Measurements from ENCODE around the gene KCNQ1OT1. TPM values are rescaled to one million over a fixed set of nuclear protein-coding genes. Genes with fewer than 3 reads are reported as not detected.

KCNQ1OT1 gene
- total RNA-seq, 1 donor from 2014 or later = 0.35 TPM

- ATAC-seq (ENCODE audit: poor library complexity) (peak; percentile 21), DNase-seq (peak; percentile 41)
- intact Hi-C loops (cut with DNase I) = no loop called here
Observed at GRCh38 chr11:2708757-2709281, 9.0 kb upstream of the KCNQ1OT1 start.

DNA sequence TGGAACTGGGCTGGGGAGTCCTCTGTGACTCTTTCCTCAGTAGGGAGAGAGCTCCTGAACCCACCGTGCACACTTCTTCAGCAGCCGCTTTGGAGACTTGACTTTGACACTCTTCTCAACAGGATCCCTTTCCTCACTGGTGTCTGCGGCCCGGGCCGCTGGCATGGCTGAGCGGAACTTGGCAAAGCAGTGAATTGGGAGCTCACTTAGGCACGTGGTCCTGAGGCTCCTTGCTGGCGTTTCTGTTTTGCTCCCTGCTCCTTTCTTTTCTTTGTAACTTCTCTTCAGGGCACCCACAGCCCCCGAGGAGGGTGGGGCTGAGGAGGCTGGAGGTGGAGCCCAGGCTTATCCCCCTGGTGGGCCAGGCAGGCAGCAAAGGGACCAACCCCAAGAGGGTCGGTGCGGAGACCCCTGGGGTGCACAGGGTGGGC, 8.4 kb upstream of the KCNQ1OT1 start:
- DNase-seq = peak; percentile 75
- intact Hi-C loops (cut with DNase I) = no loop called here

GRCh38 chr11:2707736-2708135, 7.9 kb upstream of the KCNQ1OT1 start:
- DNase-seq (no peak), ATAC-seq (ENCODE audit: poor library complexity) (no peak)
- intact Hi-C loops (cut with DNase I) = no loop called here

More for the DNA sequence above, 8.4 kb upstream of the KCNQ1OT1 start:
- peak; percentile 73 for ATAC-seq (ENCODE audit: poor library complexity)

- DNase-seq = peak; percentile 3
- no peak for ATAC-seq (ENCODE audit: poor library complexity)
- intact Hi-C loops (cut with DNase I) = no loop called here
Observed at GRCh38 chr11:2706321-2706720, 6.5 kb upstream of the KCNQ1OT1 start.

GRCh38 chr11:2704896-2705606, 5.3 kb upstream of the KCNQ1OT1 start:
- ATAC-seq (ENCODE audit: poor library complexity) (no peak), DNase-seq (peak; percentile 33)
- intact Hi-C loops (cut with DNase I) = no loop called here

- intact Hi-C loops (cut with DNase I) = no loop called here
- ATAC-seq (ENCODE audit: poor library complexity) = no peak
- no peak for DNase-seq
Observed at GRCh38 chr11:2704356-2704755, 4.6 kb upstream of the KCNQ1OT1 start.

DNA sequence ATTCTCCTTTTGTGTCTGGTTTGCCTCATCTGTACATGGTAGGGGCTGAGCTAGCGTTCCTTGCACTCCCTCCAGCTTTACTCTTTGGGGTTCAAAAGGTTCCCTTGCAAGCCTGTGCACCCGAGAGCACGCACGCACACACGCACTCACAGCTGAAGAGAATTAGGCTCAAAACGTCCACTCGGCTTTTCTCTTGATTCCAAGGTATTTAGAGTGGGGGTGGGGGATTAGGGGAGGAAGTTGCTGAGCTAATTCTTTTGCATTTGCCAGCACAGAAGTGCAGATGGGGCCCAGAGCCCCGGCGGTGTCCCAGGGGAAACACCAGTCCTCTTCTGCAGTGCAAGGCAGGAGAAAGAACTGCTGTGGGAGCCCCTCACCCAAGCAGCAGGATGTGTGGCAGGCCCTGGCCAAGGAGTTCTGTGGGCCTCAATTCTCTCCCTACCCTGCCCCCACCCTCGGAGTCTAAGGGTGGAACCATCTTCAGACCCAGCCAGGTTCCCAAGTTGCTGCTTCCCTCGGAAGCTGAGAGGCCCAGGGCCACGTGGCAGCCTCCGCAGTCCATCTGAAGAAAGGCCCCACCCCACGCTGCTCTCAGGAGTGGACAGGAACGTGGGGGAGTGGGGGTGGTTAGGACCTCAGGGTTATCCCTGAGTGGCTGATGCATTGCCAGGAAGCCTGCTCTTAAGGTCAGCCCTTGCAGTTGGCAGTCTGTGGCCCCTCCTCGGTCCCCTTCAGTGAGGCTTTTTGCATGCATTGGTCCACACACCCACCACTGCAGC, 3.8 kb upstream of the KCNQ1OT1 start:
- intact Hi-C loops (cut with DNase I) = no loop called here
- peak; percentile 27 for DNase-seq
- ATAC-seq (ENCODE audit: poor library complexity) = no peak

- ATAC-seq (ENCODE audit: poor library complexity) (no peak), DNase-seq (peak; percentile 10)
- intact Hi-C loops (cut with DNase I) = no loop called here
Observed at GRCh38 chr11:2702771-2703362, 3.1 kb upstream of the KCNQ1OT1 start.

- DNase-seq (peak; percentile 3), ATAC-seq (ENCODE audit: poor library complexity) (no peak)
- intact Hi-C loops (cut with DNase I) = no loop called here
Observed at GRCh38 chr11:2701898-2702434, 2.2 kb upstream of the KCNQ1OT1 start.

DNA sequence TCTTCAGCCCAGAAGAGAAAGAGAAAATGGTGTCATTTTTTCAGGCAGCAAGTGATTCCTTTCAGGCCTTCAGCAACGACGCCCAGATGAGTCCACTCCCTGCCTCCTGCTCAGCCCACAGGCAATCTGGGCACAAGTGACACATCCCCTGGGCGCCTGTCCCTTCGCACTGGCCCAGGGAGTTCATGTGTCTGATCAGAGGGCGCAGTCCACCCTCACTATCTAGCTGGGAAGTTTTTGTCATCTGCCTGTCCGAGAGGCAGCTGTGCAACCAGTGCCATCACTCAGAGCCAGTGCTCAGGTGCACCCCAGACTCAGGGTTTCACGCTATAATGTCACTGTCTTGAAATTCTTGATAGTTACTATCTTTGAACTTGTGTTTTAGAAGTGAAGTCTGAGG, 1.4 kb upstream of the KCNQ1OT1 start:
- intact Hi-C loops (cut with DNase I) = no loop called here
- ATAC-seq (ENCODE audit: poor library complexity) (no peak), DNase-seq (peak; percentile 24)

DNA sequence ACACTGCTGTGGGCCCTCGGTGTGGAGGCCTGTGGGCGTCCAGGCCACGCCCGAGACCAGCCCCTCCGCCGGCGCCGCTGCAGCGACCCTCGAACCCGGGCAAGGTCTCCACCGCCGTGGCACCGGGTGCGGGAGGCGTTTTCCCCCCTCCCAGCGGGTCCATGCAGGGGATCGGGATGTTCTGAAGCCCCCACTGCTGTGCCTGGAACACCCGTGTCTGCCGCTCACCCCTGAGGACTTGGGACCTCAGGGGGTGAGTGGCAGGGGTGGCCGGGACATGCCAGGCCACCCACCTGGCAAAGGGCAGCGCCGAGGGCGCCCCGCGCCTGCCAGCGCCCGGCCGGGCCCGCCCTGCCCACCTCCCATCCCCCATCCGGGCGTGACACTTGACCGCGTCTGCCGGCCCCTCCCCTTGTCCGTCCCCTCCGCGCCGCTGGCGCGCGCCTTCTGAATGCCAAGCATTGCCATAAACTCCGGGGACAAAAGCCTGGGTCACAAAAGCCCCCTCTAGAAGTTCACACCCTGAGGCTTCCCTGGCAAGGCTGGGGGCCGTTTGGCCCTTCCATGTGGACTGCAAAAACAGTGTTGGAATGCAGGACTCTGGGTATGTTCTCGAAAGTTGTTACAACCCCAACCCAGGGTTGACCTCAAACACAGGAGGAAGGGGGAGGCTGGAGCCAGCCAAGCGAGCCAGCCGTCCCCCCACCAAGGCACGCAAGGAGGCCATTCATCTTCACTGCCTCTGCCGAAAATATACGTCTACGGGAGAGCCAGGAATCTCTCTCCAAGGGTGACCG, 819 bp upstream of the KCNQ1OT1 start:
- intact Hi-C loops (cut with DNase I) = no loop called here
- peak; percentile 73 for ATAC-seq (ENCODE audit: poor library complexity)
- DNase-seq = peak; percentile 80

DNA sequence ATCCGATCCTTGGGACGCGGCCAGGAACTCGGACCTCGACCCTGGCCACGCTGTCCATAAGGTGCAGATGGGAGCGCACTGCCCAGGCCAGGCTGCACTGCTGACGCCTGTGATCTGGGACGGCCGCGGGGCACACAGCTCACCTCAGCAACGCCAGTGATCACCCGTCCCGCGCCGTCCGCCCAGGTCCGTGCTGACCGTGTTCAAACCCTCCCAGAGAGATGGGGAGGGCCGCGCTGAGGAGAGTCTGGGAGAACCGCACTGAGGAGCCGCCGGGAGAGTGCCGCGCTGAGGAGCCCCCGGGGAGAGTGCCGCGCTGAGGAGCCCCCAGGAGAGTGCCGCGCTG, 636 bp downstream of the KCNQ1OT1 start:
- intact Hi-C loops (cut with DNase I) = loop anchor here (5.0 kb wide), 1 partner anchor 183 kb away; no protein-coding TSS in a partner anchor
- peak; percentile 9 for ATAC-seq (ENCODE audit: poor library complexity)
- DNase-seq = no peak

DNA sequence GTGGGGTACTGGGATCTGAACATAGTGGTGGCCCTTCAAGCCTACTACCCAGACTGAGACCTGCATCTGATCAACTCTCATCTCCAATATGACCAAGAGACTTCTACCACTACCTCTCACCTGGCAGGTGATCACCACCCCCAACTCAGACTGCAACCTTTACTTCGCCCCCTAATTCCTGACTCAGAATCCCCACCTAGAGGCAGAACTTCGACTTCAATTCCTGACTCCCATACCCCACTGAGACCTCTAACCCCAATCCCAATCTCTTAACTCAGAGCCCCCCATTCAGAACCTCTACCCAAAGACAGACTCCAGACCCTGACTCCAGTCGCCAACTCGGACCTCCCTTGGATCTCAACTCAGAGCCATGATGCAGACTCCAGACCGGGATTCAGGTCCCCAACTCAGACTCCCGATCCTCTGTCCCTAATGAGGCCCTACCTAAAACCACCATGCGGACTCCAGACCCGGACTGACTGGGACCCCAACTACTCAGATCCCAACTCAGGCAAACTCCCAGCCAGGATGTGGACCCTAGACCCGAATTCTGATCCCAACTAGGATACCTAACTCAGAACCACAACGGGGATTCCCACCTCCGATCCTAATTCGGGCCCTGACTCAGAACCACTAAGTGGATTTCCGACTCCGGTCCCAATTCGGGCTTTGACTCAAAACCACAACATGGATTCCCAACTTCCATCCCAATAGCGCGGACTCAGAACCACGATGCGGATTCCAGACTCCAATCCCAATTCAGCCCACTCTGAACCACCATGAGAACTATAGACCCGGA, 1.2 kb downstream of the KCNQ1OT1 start:
- ATAC-seq (ENCODE audit: poor library complexity) = no peak
- intact Hi-C loops (cut with DNase I) = loop anchor here (5.0 kb wide), 1 partner anchor 184 kb away; no protein-coding TSS in a partner anchor
- DNase-seq = peak; percentile 5

GRCh38 chr11:2697866-2698265, 1.9 kb downstream of the KCNQ1OT1 start:
- ATAC-seq (ENCODE audit: poor library complexity) = no peak
- intact Hi-C loops (cut with DNase I) = loop anchor here (5.0 kb wide), 1 partner anchor 184 kb away; no protein-coding TSS in a partner anchor
- no peak for DNase-seq

DNA sequence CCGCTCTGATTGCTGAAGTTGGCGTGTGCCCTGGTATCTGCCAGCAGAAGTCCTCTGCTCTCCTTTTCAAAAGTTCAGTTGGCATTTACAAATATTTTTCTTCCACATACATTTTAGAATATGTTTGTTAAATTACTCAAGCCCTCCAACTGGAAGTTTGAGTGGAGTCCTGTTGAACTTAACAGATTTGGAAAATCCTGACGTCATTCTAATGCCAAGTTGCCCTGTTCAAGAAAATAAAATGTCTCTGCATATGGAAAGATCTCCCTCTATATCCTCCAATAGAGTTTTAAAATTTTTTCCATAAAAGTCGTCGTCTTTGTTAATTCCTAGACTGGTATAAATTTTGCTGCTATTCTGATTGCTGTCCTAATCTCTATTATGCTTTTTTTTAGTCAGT, 3.3 kb downstream of the KCNQ1OT1 start:
- ATAC-seq (ENCODE audit: poor library complexity) (no peak), DNase-seq (no peak)
- intact Hi-C loops (cut with DNase I) = loop anchor here (5.0 kb wide), 1 partner anchor 186 kb away; no protein-coding TSS in a partner anchor

DNA sequence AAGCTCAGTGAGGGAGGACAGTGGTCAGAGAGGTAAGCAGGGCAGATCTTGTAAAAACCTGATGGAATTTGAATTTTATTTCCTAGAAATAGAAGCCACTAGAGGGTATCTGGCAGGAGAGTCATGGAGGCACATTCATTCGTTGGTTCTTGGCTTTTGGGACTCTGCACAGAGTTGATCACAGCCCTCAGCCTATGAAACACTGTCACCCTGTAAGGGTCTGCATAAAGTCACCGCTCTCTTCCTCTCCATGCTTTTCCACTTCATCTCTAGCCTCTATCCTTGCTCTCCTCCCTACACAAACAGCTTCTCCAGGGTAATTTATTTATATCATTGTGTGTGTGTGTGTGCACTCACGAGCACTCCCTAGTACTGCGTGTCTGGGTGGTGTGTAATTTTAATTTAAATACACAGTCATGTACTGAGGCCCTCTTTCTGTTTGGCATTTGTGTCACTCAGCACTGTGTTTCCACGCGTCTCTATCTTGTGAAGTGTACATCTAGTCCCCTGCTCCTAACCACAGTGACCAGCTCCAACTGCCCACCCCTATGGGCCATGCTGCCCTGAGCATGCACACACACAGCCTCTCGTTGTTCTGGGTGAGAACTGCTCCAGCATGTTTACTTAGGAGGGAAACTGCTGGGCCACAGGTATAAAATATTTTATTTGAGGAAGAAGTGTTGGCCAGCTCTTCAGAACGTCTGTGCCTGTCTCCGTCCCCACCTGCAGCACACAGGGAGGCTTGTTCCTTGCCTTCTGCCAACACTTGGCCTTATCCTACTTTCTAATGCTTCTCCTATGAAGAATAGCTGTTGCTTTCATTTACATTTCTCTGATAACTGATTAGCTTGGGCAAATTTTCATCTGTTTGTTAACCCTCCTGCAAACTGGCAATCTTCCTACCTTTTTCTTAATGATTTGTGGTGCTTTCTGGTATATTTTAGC, 4.5 kb downstream of the KCNQ1OT1 start:
- DNase-seq (no peak), ATAC-seq (ENCODE audit: poor library complexity) (no peak)
- intact Hi-C loops (cut with DNase I) = loop anchor here (5.0 kb wide), 1 partner anchor 187 kb away; no protein-coding TSS in a partner anchor
